Stomach (tissue), 4 donors: ENCODE measurements around the gene DEDD2.

Experiments
- POLR2A ChIP-seq, 4 donors: fragments of 450-650 bp; IDR thresholded peaks; one replicate each; pipeline ENCODE4 v1.6.1; 2016; ENCODE audit warnings: antibody characterized with exemption in 4 of 4, control low read depth in 2 of 4, mild to moderate bottlenecking in 1 of 4, moderate library complexity in 1 of 4
- POLR2AphosphoS5 ChIP-seq, 3 donors: sonication (generic); formaldehyde crosslinking; IDR thresholded peaks; one replicate each; pipeline ENCODE4 v1.6.1; 2016; ENCODE audit warnings: antibody characterized with exemption in 3 of 3
- TF ChIP-seq, protein P1 (sequence below), 7 experiments: fragments of 450-650 bp in 4 of 7; fragments of 200-600 bp in 3 of 7; sonication (generic) in 3 of 7; IDR thresholded peaks; one replicate each; pipeline ENCODE4 v1.5.1; 2016 to 2019; ENCODE audit warnings: antibody characterized with exemption in 7 of 7, control low read depth in 2 of 7, mild to moderate bottlenecking in 1 of 7

DNA sequence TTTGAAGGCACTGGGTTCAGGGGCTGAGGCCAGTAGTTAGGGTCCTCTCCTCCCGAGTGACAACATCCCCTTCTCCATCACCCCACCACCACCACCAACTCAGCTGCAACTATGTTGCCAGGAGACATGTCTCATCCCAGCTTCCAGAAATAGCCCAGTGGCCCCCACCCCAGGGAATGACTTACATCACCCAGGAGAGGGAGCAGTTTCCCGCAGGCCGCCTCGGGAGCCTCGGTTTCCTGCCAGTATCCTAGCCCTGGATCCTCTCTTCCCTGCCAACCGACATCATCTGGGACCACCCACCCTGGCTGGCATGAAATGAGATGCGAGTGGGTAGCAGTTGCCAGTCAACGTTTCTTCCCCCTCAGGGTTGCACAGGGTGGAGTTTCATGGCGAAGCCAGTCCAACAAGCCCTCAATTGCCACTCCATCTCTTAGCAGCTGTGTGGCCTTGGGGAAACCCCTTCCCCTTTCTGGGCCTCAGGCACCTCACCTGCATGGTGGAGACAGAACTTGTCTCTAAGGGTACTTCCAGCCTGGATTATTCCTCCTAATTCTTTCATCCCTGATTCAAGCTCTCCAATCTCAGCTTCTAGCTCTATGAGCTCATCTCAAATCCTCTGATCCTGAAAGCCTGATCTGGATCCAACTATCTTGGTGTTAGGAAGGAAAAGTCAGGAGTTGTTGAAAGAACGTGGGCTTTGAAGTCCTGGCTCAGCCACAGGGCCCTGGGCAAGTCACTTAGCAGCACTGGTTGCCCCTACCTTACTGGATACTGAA is 28.9 kb upstream of the DEDD2 start:
- TF ChIP-seq, protein P1, sequence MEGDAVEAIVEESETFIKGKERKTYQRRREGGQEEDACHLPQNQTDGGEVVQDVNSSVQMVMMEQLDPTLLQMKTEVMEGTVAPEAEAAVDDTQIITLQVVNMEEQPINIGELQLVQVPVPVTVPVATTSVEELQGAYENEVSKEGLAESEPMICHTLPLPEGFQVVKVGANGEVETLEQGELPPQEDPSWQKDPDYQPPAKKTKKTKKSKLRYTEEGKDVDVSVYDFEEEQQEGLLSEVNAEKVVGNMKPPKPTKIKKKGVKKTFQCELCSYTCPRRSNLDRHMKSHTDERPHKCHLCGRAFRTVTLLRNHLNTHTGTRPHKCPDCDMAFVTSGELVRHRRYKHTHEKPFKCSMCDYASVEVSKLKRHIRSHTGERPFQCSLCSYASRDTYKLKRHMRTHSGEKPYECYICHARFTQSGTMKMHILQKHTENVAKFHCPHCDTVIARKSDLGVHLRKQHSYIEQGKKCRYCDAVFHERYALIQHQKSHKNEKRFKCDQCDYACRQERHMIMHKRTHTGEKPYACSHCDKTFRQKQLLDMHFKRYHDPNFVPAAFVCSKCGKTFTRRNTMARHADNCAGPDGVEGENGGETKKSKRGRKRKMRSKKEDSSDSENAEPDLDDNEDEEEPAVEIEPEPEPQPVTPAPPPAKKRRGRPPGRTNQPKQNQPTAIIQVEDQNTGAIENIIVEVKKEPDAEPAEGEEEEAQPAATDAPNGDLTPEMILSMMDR (IDR thresholded peaks at IDR 0.05) = peak in 5 of 7 experiments; percentile 43 to 74 (median 58)
- TF ChIP-seq POLR2AphosphoS5 (IDR thresholded peaks at IDR 0.05) (peak in 2 of 3 donors; percentile 40 to 72), POLR2A (IDR thresholded peaks at IDR 0.05) (no peak)
